Esophagus squamous epithelium (tissue), 5 donors: ENCODE results near the gene CNBD2. TPM values are rescaled to one million over a fixed set of nuclear protein-coding genes. Genes with fewer than 3 reads are reported as not detected.
"Not testable (repeated sequence)": the region's sequence is repeated elsewhere in the genome, so short reads cannot be mapped to it uniquely, and the experiment has no call there.

Source experiments
- DNase-seq: peaks from one replicate; lab custom pipeline; 2025; lab: John Stamatoyannopoulos, UW
- H3K27ac ChIP-seq, 4 donors: fragments of 200-600 bp; sonication (generic); one replicate each; pipeline ENCODE4 v1.5.1; 2016 to 2019; ENCODE audit warnings: mild to moderate bottlenecking in 1 of 4
- H3K27me3 ChIP-seq, 4 donors: fragments of 200-600 bp; sonication (generic); 1 replicate in 3 of 4; 2 replicates in 1 of 4; pipeline versions ENCODE4 v1.5.1 to v1.6.0; 2017 to 2021; ENCODE audit warnings: antibody characterized with exemption in 1 of 4
- H3K36me3 ChIP-seq, 3 donors: fragments of 200-600 bp; sonication (generic); one replicate each; pipeline ENCODE4 v1.5.1; 2016 to 2019
- H3K4me1 ChIP-seq, 3 donors: fragments of 200-600 bp; sonication (generic); one replicate each; pipeline ENCODE4 v1.5.1; 2017 to 2019
- H3K4me3 ChIP-seq, 4 donors: fragments of 200-600 bp; sonication (generic); 1 replicate in 3 of 4; 2 replicates in 1 of 4; pipeline ENCODE4 v1.5.1; 2016 to 2019; ENCODE audit warnings: mild to moderate bottlenecking in 2 of 4, moderate library complexity in 1 of 4
- H3K9me3 ChIP-seq, 3 donors: fragments of 200-600 bp; sonication (generic); one replicate each; pipeline ENCODE4 v1.5.1; 2016 to 2019
- POLR2A ChIP-seq, 4 donors: fragments of 450-650 bp; IDR thresholded peaks; one replicate each; pipeline ENCODE4 v1.6.1; 2017; ENCODE audit warnings: antibody characterized with exemption in 4 of 4, mild to moderate bottlenecking in 4 of 4, moderate library complexity in 3 of 4
- WGBS, 2 donors: methylation state at CpG; one replicate each; pipeline ENCODE4 v1.1.5; 2018; 5-methylcytosine and 5-hydroxymethylcytosine counted together
- intact Hi-C: fragments of 100-400 bp; cut with DNase I; formaldehyde crosslinking; loops from one replicate; pipeline ENCODE4 v1.15.0; 2022
- total RNA-seq, 4 donors: library from RNA; depleted of rRNA; stranded (reverse); fragments of >200 nt; gene quantifications; one replicate each; pipeline ENCODE4 v1.1.0, GENCODE V29; 2016
- TF ChIP-seq, protein P1 (sequence below), 6 experiments: fragments of 450-650 bp in 4 of 6; fragments of 200-600 bp in 2 of 6; sonication (generic) in 2 of 6; IDR thresholded peaks; one replicate each; pipeline ENCODE4 v1.5.1; 2016 to 2019; ENCODE audit warnings: antibody characterized with exemption in 6 of 6, mild to moderate bottlenecking in 4 of 6, moderate library complexity in 4 of 6
- donor health status: DM: yes; HTN: yes; CAD: no.

Gene CNBD2
- total RNA-seq, 4 donors from 2014 or later, result 4.0 to 15.3 (median 4.6) TPM

DNA sequence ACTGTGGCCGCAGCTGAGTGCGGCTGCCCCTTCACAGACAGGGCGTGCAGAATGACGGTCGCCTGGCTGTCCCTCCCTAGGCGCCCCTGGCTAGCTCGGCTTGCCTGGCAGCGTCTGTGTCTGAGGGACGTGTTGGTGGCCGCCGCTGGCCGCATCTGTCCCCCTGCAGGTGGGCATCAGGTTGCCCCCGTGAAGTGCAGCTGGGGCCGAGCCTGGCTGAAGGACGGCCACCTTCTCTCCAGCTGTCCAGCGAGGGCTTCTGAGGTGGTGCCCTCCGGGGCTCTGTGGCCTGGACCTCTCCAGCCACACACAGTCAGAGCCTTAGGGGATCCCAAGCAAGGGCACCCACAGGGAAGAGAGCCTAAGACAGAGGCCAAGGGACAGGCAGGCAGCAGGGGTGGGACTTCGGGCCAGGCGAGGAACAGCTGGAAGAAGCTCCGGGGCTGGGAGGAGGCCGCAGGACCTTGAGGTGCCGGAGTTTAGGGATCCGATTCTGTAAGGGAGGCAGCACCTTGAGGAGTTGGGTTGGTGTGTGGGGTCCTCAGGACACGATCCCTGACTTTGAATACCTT, 97.1 kb downstream of the CNBD2 start:
- H3K4me1 ChIP-seq, result peaks cover 6 to 34% (median 14%) of the 10 kb centered on the region in 3 donors
- intact Hi-C loops, result no loop called here
- H3K9me3 ChIP-seq, result no peaks in the 10 kb centered on the region
- no peaks in the 10 kb centered on the region for H3K27me3 ChIP-seq
- TF ChIP-seq POLR2A (IDR thresholded peaks at IDR 0.05), result no peak
- TF ChIP-seq, protein P1, sequence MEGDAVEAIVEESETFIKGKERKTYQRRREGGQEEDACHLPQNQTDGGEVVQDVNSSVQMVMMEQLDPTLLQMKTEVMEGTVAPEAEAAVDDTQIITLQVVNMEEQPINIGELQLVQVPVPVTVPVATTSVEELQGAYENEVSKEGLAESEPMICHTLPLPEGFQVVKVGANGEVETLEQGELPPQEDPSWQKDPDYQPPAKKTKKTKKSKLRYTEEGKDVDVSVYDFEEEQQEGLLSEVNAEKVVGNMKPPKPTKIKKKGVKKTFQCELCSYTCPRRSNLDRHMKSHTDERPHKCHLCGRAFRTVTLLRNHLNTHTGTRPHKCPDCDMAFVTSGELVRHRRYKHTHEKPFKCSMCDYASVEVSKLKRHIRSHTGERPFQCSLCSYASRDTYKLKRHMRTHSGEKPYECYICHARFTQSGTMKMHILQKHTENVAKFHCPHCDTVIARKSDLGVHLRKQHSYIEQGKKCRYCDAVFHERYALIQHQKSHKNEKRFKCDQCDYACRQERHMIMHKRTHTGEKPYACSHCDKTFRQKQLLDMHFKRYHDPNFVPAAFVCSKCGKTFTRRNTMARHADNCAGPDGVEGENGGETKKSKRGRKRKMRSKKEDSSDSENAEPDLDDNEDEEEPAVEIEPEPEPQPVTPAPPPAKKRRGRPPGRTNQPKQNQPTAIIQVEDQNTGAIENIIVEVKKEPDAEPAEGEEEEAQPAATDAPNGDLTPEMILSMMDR (IDR thresholded peaks at IDR 0.05), result no peak
- no peaks in the 10 kb centered on the region for H3K36me3 ChIP-seq
- H3K27ac ChIP-seq, result peak overlapping the region; percentile 87 to 91 (median 90)
- H3K4me3 ChIP-seq, result peak overlapping the region; percentile 60 to 81 (median 65)
- DNase-seq, result no peak
- WGBS, 2 donors, result 72 to 88% methylated on average over 7 to 11 of the region's 24 CpGs

DNA sequence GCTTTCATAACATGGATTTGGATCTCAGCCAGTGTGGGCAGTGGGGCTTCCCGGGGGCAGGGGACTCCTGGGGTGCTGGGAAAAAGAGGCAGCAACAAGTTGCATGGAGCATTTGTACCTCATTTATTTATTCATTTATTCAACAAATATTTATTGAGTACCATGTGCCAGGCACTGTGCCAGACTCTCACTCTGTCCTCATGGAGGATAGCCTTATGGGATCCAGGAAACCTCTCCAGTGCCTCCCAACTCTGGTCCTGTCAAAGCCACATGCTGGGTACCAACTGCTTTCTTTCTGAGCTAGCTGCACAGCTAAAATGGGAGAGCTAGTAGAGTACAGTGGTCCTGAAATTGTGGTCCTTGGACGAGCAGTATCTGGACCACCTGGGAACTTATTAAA, 98.4 kb downstream of the CNBD2 start:
- no peak for DNase-seq
- H3K9me3 ChIP-seq, result no peaks in the 10 kb centered on the region
- intact Hi-C loops, result no loop called here
- H3K4me1 ChIP-seq, result peaks cover 6 to 34% (median 14%) of the 10 kb centered on the region in 3 donors
- no peaks in the 10 kb centered on the region for H3K27me3 ChIP-seq
- TF ChIP-seq, protein P1 (IDR thresholded peaks at IDR 0.05), result no peak
- no peak for TF ChIP-seq POLR2A (IDR thresholded peaks at IDR 0.05)
- 80 to 100% methylated on average over 1 to 2 of the region's 2 CpGs for WGBS, 2 donors
- H3K27ac ChIP-seq, result no peak overlapping the region
- no peaks in the 10 kb centered on the region for H3K36me3 ChIP-seq
- no peak overlapping the region for H3K4me3 ChIP-seq

DNA sequence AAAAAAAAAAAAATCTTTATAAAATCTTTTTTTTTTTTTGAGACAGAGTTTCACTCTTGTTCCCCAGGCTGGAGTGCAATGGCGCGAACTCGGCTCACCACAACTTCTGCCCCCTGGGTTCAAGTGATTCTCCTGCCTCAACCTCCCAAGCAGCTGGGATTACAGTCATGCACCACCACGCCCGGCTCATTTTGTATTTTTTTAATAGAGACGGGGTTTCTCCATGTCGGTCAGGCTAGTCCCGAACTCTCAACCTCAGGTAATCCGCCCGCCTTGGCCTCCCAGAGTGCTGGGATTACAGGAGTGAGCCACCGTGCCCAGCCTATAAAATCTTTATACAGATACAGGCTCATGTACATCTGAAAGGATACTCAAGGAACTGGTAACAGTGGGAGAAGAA, 100.1 kb downstream of the CNBD2 start:
- peaks cover 6 to 41% (median 14%) of the 10 kb centered on the region in 3 donors for H3K4me1 ChIP-seq
- H3K27ac ChIP-seq, H3K4me3 ChIP-seq, H3K9me3 ChIP-seq, intact Hi-C loops, H3K27me3 ChIP-seq, H3K36me3 ChIP-seq, DNase-seq: not testable (repeated sequence)
- 86 to 88% methylated on average over 11 of the region's 11 CpGs for WGBS, 2 donors

DNA sequence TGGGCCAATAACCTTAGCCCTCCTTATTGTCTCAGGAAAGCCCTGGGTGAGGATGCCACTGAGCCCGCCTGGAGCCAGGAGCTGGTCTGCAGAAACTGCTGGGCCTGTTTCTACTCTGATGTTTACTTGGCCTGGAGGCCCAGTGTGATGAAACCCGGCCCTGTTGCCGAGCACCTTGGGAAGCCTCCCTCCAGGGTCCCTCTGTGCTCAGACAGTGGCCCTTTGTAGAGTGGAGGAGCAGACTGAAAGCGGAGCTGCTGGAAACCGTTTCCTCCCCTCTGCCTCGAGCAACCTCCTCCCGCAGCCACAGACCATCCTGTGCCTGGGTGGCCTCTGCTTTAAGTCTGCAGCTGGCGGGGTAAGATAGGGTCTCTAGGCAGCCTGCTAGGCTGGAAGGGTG, 102.1 kb downstream of the CNBD2 start:
- no peak for TF ChIP-seq POLR2A (IDR thresholded peaks at IDR 0.05)
- TF ChIP-seq, protein P1 (IDR thresholded peaks at IDR 0.05), result no peak
- WGBS, 2 donors, result 68% methylated on average over 6 of the region's 8 CpGs; no CpG with 5 or more reads in 1 of the 2 donors

DNA sequence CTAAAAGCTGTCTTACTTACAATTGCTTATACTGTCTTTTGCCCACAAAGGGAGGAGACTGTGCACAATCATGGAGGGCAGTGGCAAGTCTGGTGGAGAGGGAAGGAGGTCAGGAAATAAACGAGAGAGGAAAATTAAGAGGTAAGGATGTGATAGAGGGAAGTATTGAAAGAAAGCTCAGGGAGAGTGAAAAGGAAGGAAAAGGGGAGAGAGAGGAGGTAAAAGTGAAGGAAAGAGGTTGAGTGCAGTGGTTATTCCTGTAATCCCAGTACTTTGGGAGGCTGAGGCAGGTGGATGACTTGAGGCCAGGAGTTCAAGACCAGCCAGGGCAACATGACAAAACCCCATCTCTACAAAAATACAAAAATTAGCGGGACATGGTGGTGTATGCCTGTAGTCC, 103.5 kb downstream of the CNBD2 start:
- WGBS, 2 donors, result 64 to 85% methylated on average over 2 of the region's 2 CpGs
- peaks cover 0 to 27% (median 4%) of the 10 kb centered on the region in 3 donors for H3K4me1 ChIP-seq
- H3K4me3 ChIP-seq, result no peak overlapping the region
- TF ChIP-seq, protein P1 (IDR thresholded peaks at IDR 0.05), result no peak
- H3K36me3 ChIP-seq, result no peaks in the 10 kb centered on the region
- H3K9me3 ChIP-seq, result no peaks in the 10 kb centered on the region
- no peak overlapping the region for H3K27ac ChIP-seq
- DNase-seq, result no peak
- no peaks in the 10 kb centered on the region for H3K27me3 ChIP-seq
- intact Hi-C loops, result no loop called here

More for the DNA sequence above, 102.1 kb downstream of the CNBD2 start:
- H3K4me1 ChIP-seq, result peaks cover 3 to 41% (median 11%) of the 10 kb centered on the region in 3 donors
- no peak overlapping the region for H3K27ac ChIP-seq
- intact Hi-C loops, result no loop called here
- H3K4me3 ChIP-seq, result no peak overlapping the region
- H3K9me3 ChIP-seq, result no peaks in the 10 kb centered on the region
- no peaks in the 10 kb centered on the region for H3K27me3 ChIP-seq
- no peak for DNase-seq
- no peaks in the 10 kb centered on the region for H3K36me3 ChIP-seq
